Activated CD4-positive, alpha-beta T cell treated with anti-CD3 and anti-CD28 coated beads for 36 hours (primary cell): ENCODE results near the gene RGMB. TPM values are rescaled to one million over a fixed set of nuclear protein-coding genes. Genes with fewer than 3 reads are reported as not detected.

Experiments used
- ATAC-seq: fragments of 200-7000 bp; cut with Tn5 transposase; one replicate; pipeline ENCODE4 v1.10.0; 2021; ENCODE audit warnings: mild to moderate bottlenecking, moderate library complexity
- CTCF ChIA-PET: fragments of 350-600 bp; sonication (Branson Sonifier 250); formaldehyde crosslinking; loops from one replicate; lab custom pipeline; 2021; ENCODE audit warnings: antibody characterized with exemption; lab: Charles Lee
- POLR2A ChIA-PET: fragments of 350-600 bp; sonication (Branson Sonifier 250); formaldehyde crosslinking; loops from one replicate; lab custom pipeline; 2021; ENCODE audit warnings: antibody characterized with exemption, inconsistent platforms; lab: Charles Lee
- DNase-seq: peaks from one replicate; pipeline ENCODE4 v3.0.0-alpha.2; 2020
- H3K27ac Mint-ChIP-seq: one replicate; pipeline ENCODE4 v1.8.0; 2021; ENCODE audit warnings: mixed read lengths
- H3K27me3 Mint-ChIP-seq: one replicate; pipeline ENCODE4 v1.8.0; 2021; ENCODE audit warnings: mixed read lengths
- H3K36me3 Mint-ChIP-seq: one replicate; pipeline ENCODE4 v1.8.0; 2021; ENCODE audit warnings: low read depth, mixed read lengths
- H3K4me1 Mint-ChIP-seq: one replicate; pipeline ENCODE4 v1.8.0; 2021; ENCODE audit warnings: mixed read lengths
- H3K4me3 Mint-ChIP-seq: one replicate; pipeline ENCODE4 v1.8.0; 2021; ENCODE audit warnings: mild to moderate bottlenecking, moderate library complexity, mixed read lengths
- H3K9me3 Mint-ChIP-seq: one replicate; pipeline ENCODE4 v1.8.0; 2021; ENCODE audit warnings: low read depth, mixed read lengths
- intact Hi-C, 2 experiments: fragments of 100-400 bp; cut with DNase I in 1 of 2; cut with micrococcal nuclease in 1 of 2; formaldehyde crosslinking; loops; one replicate each; pipeline versions ENCODE4 v1.14.2 to v1.15.1; 2022 to 2024; cut with DNase I, micrococcal nuclease
- total RNA-seq, 2 experiments: library from RNA; stranded (reverse); gene quantifications; one replicate each; pipeline ENCODE4 v1.2.3, GENCODE V29; 2021

The RGMB gene
- total RNA-seq, 2 experiments from 2014 or later: 2.8 to 2.9 TPM

DNA sequence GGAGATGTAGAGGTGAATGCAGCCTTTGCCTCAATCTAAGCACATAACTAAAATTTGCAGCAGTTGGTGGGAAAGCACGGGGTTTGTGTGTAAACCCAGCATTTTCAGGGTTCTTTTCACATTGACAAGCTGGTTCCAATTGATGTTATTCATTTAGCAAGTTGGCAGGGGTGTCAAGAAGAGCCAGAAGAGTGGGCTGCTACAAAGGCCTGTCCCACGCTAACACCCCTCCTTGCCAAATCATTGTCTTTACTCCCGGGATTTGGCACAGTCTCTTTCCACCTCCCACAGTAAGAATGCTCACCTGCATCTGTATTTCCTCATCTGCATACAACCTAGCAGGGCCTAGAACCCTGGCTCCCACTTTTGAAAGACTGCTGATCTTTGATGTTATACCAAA, 11.8 kb downstream of the RGMB start:
- POLR2A ChIA-PET: no interaction called here
- intact Hi-C loops: no loop called here

DNA sequence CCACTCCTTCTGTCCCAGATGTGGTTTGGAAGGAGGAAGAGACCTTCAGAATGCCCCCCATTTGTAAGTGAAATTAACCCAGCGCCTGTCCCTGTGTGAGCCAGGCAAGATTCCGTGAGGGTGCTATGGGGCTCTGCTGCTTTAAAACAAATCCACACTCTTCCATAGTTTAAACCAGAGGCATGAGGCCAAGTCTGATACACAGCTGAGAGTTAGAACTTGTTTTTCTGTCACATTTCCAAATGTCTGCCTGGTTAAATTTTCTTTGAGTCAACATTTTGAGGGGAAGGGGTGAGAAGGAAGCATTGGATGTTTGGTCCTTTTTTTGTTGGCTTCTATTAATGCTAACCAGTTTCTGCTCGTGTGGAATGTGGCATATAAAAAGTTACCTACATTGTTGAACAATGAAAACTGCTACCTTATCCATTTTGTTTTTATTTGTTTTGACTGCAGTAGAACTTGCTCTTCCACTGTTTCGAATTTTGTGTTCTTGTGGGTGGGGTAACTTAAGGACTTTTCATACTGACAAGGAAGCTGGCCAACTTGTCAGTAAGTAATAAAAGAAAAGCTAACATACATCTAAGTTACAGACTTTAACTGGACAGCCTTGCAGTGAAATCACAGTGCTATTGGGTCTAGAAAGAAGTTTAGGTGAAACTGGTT, 12.9 kb downstream of the RGMB start:
- DNase-seq: no peak
- POLR2A ChIA-PET: no interaction called here
- CTCF ChIA-PET: interaction anchor here (0.8 to 2.0 kb wide), 6 partner anchors 8 to 119 kb away, joined by 3 to 7 read pairs (median 4); no protein-coding TSS in a partner anchor
- intact Hi-C loops: no loop called here
- Mint-ChIP-seq H3K36me3 (peaks cover 4% of the 10 kb centered on the region), H3K27ac (no peak overlapping the region), H3K4me1 (peaks cover 24% of the 10 kb centered on the region), H3K9me3 (no peaks in the 10 kb centered on the region), H3K4me3 (no peak overlapping the region), H3K27me3 (no peaks in the 10 kb centered on the region)
- no peak for ATAC-seq

More for the DNA sequence above, 11.8 kb downstream of the RGMB start:
- Mint-ChIP-seq H3K36me3 (peaks cover 5% of the 10 kb centered on the region), H3K27me3 (no peaks in the 10 kb centered on the region), H3K4me1 (peaks cover 27% of the 10 kb centered on the region), H3K4me3 (no peak overlapping the region), H3K27ac (no peak overlapping the region), H3K9me3 (no peaks in the 10 kb centered on the region)
- DNase-seq (no peak), ATAC-seq (no peak)
- CTCF ChIA-PET: interaction anchor here (1.2 to 2.0 kb wide), 4 partner anchors 8 to 120 kb away, joined by 3 to 7 read pairs (median 5); no protein-coding TSS in a partner anchor

DNA sequence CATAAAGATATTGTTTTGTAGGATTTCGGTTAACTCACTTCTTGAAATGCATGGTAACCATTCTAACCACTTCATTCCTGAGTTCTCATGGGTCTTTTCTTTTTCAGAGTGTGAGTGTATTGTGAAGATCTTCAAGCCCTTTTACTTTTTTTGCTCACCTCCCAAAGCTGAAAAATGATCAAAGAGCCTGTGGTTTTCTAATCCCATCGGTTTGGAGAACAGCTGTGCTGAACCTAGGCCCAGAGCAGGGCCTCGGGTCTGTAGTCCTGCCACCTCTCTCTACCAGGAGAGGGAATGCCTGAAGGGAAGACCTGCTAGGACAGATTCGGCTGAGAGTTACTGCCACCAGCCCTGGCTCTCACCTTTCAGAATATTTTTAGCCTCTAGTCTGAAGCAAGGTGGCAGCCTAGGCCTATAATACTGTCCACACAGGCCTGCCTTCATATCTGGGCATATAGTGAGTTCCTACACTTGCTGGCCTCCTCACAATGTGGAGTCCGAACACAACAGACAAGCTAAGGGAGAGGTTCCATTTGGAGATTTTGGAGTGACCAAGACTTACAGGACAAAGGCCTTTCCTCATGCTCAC, 13.8 kb downstream of the RGMB start:
- CTCF ChIA-PET: interaction anchor here (0.8 to 1.7 kb wide), 2 partner anchors 18 to 20 kb away, joined by 4 to 10 read pairs; no protein-coding TSS in a partner anchor
- Mint-ChIP-seq H3K36me3 (no peaks in the 10 kb centered on the region), H3K4me1 (peaks cover 17% of the 10 kb centered on the region), H3K4me3 (no peak overlapping the region), H3K27me3 (no peaks in the 10 kb centered on the region), H3K9me3 (no peaks in the 10 kb centered on the region), H3K27ac (no peak overlapping the region)
- intact Hi-C loops: no loop called here
- DNase-seq (no peak), ATAC-seq (no peak)
- POLR2A ChIA-PET: no interaction called here

DNA sequence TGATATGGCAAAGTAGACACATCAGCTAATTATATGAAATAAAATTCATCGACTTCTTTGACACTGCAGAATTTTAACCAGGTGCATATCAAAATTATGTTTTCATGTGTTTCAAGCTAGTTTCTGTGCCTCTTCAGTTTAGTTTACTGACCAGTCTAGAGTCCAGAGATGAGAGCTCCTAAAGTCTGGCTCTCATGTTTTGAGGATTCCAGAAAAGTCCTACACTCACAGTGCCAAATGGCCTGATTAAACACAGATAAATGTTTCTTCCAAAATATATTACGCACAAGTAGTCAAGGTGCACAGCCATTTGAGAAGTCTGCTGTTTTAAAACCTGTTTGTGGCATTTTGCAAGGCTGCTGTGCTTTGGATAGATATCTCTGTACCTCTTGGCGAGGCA, 15.6 kb downstream of the RGMB start:
- Mint-ChIP-seq H3K27me3 (no peaks in the 10 kb centered on the region), H3K36me3 (peaks cover 2% of the 10 kb centered on the region), H3K27ac (no peak overlapping the region), H3K4me1 (peaks cover 15% of the 10 kb centered on the region), H3K9me3 (no peaks in the 10 kb centered on the region), H3K4me3 (no peak overlapping the region)
- CTCF ChIA-PET: interaction anchor here (0.8 to 2.7 kb wide), 2 partner anchors 17 to 20 kb away, joined by 3 to 10 read pairs; no protein-coding TSS in a partner anchor
- DNase-seq: no peak
- intact Hi-C loops: no loop called here
- ATAC-seq: no peak
- POLR2A ChIA-PET: no interaction called here

DNA sequence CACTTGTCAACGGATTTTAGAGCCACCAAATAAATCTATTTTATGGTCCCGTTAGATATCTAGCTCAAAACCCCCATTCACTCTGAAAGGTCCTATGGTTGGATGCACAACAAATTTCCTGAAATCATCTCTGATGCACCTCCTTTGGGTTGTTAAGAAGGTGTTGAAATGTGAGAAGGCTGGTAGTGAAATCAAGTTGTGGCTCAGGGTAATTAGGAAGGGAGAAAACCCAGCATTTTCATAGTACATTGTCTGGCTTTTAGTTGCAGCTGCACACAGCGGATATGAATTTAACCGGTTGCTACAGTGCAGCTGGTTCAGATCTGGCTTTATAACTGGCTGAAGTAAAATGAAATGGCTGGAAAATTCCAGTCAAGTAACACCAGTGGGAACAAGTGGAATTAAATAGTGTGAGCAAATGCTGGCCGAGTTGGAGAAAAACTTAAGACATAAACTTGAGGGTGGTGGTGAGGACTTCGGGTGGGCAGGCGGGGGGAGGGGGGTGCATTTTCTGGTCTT, 17.6 kb downstream of the RGMB start:
- DNase-seq: no peak
- Mint-ChIP-seq H3K4me3 (no peak overlapping the region), H3K27me3 (no peaks in the 10 kb centered on the region), H3K27ac (no peak overlapping the region), H3K9me3 (no peaks in the 10 kb centered on the region), H3K4me1 (peaks cover 9% of the 10 kb centered on the region), H3K36me3 (peaks cover 2% of the 10 kb centered on the region)
- intact Hi-C loops: no loop called here
- no peak for ATAC-seq
- ChIA-PET POLR2A (no interaction called here), CTCF (interaction anchor here (1.0 to 2.7 kb wide), 3 partner anchors 8 to 23 kb away, joined by 4 to 10 read pairs (median 4); no protein-coding TSS in a partner anchor)

DNA sequence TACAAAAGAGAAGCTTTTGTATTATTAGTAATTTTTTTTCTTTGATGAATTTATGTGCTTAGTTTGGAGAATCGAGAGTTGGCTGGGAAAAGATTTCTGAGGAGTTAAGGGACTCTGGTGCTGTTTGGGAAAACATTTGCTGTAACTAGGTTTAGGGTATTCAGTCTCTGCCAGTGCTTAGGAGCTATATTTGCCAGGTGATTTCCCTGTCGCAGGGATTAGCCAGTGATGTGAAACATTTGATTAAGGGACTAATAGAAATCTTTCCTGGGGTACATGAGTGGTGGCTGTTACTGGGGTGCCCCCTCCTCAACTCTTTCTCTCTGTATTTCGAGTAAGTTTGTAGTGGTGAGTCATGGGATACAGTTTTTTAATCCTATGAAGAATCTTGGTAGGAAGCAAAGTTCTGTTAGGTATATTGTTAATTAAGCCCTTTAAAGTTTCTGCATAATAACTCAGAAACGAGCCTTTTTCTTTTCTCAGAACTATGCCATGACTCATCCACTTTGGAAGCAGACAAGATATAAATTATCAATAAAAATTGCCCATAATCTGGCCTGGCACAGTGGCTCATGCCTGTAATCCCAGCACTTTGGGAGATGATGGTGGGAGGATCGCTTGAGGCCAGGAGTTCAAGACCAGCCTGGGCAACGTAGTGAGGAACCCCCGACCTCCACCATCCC, 18.6 kb downstream of the RGMB start:
- no peak for ATAC-seq
- Mint-ChIP-seq H3K4me3 (no peak overlapping the region), H3K9me3 (no peaks in the 10 kb centered on the region), H3K27me3 (no peaks in the 10 kb centered on the region), H3K27ac (no peak overlapping the region), H3K4me1 (peaks cover 9% of the 10 kb centered on the region), H3K36me3 (peaks cover 2% of the 10 kb centered on the region)
- CTCF ChIA-PET: no interaction called here
- intact Hi-C loops: no loop called here
- POLR2A ChIA-PET: no interaction called here
- DNase-seq: no peak

DNA sequence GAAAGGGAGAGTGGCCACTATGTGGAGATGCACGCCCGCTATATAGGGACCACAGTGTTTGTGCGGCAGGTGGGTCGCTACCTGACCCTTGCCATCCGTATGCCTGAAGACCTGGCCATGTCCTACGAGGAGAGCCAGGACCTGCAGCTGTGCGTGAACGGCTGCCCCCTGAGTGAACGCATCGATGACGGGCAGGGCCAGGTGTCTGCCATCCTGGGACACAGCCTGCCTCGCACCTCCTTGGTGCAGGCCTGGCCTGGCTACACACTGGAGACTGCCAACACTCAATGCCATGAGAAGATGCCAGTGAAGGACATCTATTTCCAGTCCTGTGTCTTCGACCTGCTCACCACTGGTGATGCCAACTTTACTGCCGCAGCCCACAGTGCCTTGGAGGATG, 19.8 kb downstream of the RGMB start:
- no peak for DNase-seq
- POLR2A ChIA-PET: no interaction called here
- H3K9me3 Mint-ChIP-seq: no peaks in the 10 kb centered on the region
- CTCF ChIA-PET: no interaction called here
- peaks cover 2% of the 10 kb centered on the region for H3K36me3 Mint-ChIP-seq
- H3K4me3 Mint-ChIP-seq: no peak overlapping the region
- intact Hi-C loops: no loop called here
- no peak for ATAC-seq
- H3K27ac Mint-ChIP-seq: no peak overlapping the region
- H3K27me3 Mint-ChIP-seq: no peaks in the 10 kb centered on the region
- peaks cover 9% of the 10 kb centered on the region for H3K4me1 Mint-ChIP-seq

DNA sequence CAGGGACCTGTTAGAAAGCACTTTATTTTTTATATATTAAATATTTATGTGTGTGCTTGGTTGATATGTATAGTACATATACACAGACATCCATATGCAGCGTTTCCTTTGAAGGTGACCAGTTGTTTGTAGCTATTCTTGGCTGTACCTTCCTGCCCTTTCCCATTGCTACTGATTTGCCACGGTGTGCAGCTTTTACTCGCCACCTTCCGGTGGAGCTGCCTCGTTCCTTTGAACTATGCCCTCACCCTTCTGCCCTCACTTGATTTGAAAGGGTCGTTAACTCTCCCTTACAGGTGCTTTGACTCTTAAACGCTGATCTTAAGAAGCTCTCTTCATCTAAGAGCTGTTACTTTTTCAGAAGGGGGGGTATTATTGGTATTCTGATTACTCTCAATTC, 20.5 kb downstream of the RGMB start:
- intact Hi-C loops: no loop called here

DNA sequence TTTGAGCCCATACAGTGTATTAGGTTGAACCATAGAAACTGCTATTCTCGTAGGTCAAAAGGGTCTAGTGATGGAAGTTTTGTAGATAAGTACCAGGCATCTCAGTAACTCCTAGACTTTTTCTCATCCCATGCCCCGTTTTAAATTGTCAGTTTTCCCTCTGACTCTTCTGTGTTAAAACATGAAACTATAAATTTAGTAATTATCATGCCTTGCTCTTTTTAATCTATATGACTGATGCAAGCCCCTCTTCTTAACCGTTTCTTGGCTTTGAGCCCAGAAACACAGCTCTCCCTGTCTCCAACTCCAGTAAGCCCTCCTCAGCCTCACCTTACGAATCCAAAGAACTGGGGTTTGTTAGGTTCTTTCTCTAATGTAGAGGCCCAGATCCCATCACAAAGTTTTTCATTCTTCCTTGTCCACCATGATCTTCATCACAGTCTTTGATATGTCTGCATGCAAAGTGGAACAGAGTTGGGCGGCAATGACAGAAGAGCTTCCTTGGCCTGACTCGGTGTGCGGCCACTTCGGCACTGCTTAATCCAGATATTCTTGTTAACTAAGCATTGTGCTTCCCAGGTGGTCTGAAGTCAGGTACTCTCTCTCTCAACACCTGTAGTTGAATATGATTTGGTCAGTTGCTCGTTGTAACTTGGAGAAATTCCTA, 21.1 kb downstream of the RGMB start:
- no peaks in the 10 kb centered on the region for H3K27me3 Mint-ChIP-seq
- ATAC-seq (no peak), DNase-seq (no peak)
- no peak overlapping the region for H3K4me3 Mint-ChIP-seq
- intact Hi-C loops: no loop called here
- H3K27ac Mint-ChIP-seq: no peak overlapping the region
- no peaks in the 10 kb centered on the region for H3K9me3 Mint-ChIP-seq
- H3K36me3 Mint-ChIP-seq: peaks cover 2% of the 10 kb centered on the region
- peaks cover 9% of the 10 kb centered on the region for H3K4me1 Mint-ChIP-seq
- POLR2A ChIA-PET: no interaction called here
- CTCF ChIA-PET: interaction anchor here (0.5 to 3.3 kb wide), 5 partner anchors 8 to 278 kb away, joined by 3 to 38 read pairs (median 3); no protein-coding TSS in a partner anchor

More for the DNA sequence above, 20.5 kb downstream of the RGMB start:
- Mint-ChIP-seq H3K27me3 (no peaks in the 10 kb centered on the region), H3K4me1 (peaks cover 9% of the 10 kb centered on the region), H3K27ac (no peak overlapping the region), H3K4me3 (no peak overlapping the region), H3K9me3 (no peaks in the 10 kb centered on the region), H3K36me3 (peaks cover 2% of the 10 kb centered on the region)
- ATAC-seq: no peak
- ChIA-PET POLR2A (no interaction called here), CTCF (interaction anchor here (0.6 to 3.3 kb wide), 2 partner anchors 24 to 277 kb away, joined by 3 to 38 read pairs; no protein-coding TSS in a partner anchor)
- DNase-seq: no peak

DNA sequence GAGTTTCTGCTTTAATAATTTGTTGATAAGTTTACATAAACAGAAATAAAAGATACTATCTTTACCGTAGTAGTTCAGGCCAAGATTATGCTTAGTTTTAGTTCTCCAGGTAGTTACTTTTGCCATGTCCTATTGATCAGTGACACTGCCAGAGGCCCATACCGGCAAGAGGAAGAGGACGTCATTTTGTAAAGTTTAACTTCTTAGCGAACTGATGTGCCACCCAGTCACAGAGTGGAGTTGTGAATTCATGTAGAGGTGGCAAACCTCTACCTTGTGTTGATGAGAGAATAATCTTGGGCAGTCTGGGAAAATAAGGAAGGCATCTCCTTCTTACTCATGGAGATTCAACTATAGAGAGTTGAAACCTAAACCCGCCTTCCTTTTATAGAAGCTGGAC, 21.8 kb downstream of the RGMB start:
- no peak for ATAC-seq
- POLR2A ChIA-PET: no interaction called here
- intact Hi-C loops: no loop called here

More for the DNA sequence above, 21.8 kb downstream of the RGMB start:
- Mint-ChIP-seq H3K27ac (no peak overlapping the region), H3K4me3 (no peak overlapping the region), H3K4me1 (peaks cover 7% of the 10 kb centered on the region), H3K27me3 (no peaks in the 10 kb centered on the region), H3K9me3 (no peaks in the 10 kb centered on the region), H3K36me3 (peaks cover 2% of the 10 kb centered on the region)
- DNase-seq: no peak
- CTCF ChIA-PET: interaction anchor here (0.6 to 3.3 kb wide), 8 partner anchors 9 to 1564 kb away, joined by 3 to 38 read pairs (median 4); partner anchors contain the start of gene RGMB
